GM18526 (cell line): ENCODE data around the gene CCDC60.

Source experiments
- POLR2A ChIP-seq: IDR thresholded peaks from 3 replicates; pipeline ENCODE4 v1.6.1; 2011; ENCODE audit not compliant: insufficient read length; ENCODE audit errors: extremely low read depth

Gene CCDC60

DNA sequence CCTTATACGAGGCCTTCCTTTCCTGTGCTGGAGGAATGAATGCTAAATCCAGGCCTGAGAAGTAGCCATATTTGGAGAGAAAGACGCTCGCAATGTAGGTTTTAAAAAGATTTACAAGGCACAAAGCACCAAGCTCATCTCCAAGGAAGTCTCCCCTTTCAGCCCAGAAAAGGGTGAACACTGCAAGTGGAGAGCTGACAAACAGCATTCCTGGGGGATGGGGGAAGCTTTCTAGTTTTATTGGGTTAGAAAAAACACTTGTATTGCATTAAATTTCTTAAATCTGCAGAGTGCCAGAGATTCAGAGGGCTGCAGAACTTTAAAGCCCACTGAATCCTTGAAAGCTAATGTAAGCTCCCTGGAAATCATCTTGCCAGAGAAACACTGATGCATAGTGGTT is 34.6 kb downstream of the CCDC60 start:
- no peak for TF ChIP-seq POLR2A

- TF ChIP-seq POLR2A: no peak
Measured at GRCh38 chr12:119369907-119370546, 35.5 kb downstream of the CCDC60 start.

GRCh38 chr12:119372540-119372939 is 38.0 kb downstream of the CCDC60 start:
- TF ChIP-seq POLR2A: no peak

GRCh38 chr12:119373001-119373400 is 38.5 kb downstream of the CCDC60 start:
- TF ChIP-seq POLR2A: no peak

- TF ChIP-seq POLR2A: no peak
Measured at GRCh38 chr12:119373666-119374065, 39.1 kb downstream of the CCDC60 start.

GRCh38 chr12:119374635-119375034 is 40.1 kb downstream of the CCDC60 start:
- TF ChIP-seq POLR2A: no peak

- TF ChIP-seq POLR2A: no peak
Measured at GRCh38 chr12:119375075-119375882, 40.8 kb downstream of the CCDC60 start.

- no peak for TF ChIP-seq POLR2A
Measured at GRCh38 chr12:119375883-119376190, 41.3 kb downstream of the CCDC60 start.

DNA sequence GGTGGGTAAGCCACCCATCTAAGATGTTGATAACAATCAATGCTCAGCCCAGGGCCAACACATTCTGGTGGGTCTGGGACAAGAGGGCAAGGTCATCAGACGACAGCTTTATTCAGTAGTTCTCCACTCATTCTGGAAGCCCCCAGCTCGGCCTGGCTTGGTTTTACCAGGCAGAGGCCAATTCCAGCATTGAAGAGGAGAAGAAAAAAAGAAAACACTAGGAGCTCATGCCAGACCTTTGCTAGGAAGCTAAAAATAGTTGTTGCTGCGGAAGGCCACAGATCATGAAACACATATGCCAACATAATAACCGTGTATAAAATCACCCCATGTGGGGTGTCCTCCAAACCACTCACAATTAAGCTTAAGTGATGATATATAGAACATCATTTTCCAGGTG is 44.4 kb downstream of the CCDC60 start:
- no peak for TF ChIP-seq POLR2A

DNA sequence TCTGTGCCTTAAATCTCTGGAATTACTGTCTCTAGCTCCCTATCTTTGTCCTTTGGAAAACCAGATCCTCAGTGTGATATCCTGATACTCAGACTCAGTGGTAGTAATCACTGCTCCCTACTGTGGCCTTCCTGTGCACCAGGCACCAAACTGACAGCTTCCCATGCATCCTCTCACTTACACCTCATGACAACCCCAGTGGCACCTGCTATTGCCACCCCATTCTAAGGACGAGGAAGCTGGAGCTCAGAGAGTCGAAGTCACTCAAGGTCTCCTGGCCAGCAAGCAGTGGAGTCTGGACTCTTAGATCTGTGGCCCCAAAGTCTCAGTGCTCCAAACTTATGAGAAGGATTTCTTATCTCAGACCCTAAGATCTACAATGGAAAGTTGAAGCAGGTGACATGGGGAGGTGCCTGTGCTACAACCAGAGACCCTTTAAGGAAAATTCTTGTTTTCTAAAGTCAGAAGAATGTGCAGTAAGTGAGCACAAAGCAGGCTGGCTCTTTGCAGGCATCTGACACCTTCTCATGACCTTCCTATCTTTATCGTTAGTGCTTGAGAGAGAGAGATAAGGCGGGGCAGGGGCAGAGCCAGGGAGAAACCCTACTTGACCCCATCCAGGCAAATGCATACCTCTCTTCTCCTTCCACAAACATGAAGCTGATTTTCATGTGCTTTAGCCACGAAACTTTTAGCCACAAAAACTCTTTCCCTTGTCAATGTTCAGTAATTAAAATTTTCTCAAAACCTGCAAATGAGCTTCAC is 47.1 kb downstream of the CCDC60 start:
- TF ChIP-seq POLR2A: no peak

DNA sequence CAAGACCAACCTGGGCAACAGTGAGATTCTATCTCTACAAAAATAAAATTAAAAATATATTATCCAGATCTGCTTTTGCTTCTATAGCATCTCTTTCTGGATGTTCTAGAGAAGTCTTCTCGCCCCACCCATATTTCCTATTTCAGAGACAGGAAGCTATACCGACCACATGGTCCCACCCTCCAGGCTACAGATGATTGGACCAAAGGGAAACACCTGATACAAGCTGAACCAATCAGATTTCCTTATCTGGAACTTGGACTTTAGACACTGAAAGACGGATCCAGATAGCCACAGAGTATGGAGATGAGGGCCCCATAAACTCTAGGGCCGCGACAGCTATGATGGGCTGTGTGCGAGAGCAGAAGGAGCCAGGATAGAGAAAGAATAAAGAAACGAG is 48.7 kb downstream of the CCDC60 start:
- no peak for TF ChIP-seq POLR2A

GRCh38 chr12:119384340-119384739 is 49.8 kb downstream of the CCDC60 start:
- no peak for TF ChIP-seq POLR2A

DNA sequence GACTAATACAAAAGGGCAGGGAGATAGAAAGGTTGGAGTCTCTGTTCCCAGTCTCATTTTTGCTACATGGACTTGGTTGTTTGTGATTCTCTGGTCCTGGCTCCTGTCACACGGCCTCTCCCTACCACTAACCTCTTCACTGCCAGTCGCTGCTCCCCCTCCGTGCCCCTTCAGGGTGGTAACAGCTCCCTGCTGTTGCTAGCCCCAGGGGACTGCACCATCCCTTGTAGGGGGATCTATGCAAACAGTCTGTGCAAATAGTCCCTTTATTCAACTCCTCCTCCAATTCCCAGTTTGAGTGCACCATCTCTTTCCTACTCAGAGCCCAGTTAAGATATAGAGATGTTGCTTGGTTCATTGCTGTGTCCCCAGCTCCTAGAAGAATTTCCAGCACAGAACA is 51.1 kb downstream of the CCDC60 start:
- no peak for TF ChIP-seq POLR2A

- TF ChIP-seq POLR2A: no peak
Measured at GRCh38 chr12:119389687-119390086, 55.2 kb downstream of the CCDC60 start.

DNA sequence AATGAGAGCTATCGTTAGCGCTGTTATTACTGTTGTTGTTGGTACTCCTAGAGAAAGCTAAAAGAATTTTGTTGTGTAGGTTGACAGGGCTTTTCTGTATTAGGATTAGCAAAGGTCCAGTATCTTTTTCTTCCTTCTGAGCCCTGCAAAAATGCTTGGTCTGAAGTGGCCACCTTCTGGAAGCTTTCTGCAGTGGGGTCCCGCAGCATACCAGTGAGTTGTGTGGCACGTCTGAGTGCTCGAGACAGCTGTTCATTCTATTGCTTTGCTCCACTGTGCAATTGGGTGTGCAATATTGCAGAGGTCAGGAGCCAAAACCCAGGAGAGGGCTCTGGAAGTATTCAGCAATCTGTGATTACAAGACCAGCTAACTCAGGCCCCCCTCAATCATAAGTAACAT is 57.1 kb downstream of the CCDC60 start:
- TF ChIP-seq POLR2A: no peak

DNA sequence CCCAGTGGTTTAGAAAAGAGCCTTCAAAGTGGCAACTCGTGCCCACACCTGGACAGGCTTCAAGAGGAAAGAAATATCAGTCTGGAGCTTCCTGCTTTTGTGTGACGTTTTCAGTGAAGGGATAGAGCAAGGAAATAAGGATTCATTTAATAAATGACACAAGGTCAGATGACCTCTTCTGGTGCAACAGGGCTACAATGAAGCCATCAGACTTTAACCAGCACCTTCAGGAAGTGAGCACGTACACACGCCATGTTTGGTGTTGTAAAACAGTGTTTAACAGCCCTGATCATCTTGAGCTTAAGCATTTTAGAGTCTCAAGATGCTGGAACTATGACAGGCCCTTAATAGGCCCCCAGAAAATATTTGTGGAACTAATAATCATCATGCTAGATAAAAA is 59.1 kb downstream of the CCDC60 start:
- TF ChIP-seq POLR2A: no peak
